ENCODE data around the gene PLAAT4. TPM values are rescaled to one million over a fixed set of nuclear protein-coding genes. Genes with fewer than 3 reads are reported as not detected.

PLAAT4 gene, protein sequence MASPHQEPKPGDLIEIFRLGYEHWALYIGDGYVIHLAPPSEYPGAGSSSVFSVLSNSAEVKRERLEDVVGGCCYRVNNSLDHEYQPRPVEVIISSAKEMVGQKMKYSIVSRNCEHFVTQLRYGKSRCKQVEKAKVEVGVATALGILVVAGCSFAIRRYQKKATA
- total RNA-seq (2022) (1.2 TPM in 2 replicates), Bru-seq, nascent RNA (percentile 29 among the genes with signal in this experiment), BruChase-seq, experiment 1, labeled RNA remaining after a 2-hour chase (percentile 29 among the genes with signal in this experiment), BruChase-seq, experiment 2, labeled RNA remaining after a 6-hour chase (percentile 27 among the genes with signal in this experiment)
- long read RNA-seq, partial matches to known transcripts = 0 of 1 reads
- long read RNA-seq, other reads (novel, unspliced or antisense) = 0 of 1 reads

DNA sequence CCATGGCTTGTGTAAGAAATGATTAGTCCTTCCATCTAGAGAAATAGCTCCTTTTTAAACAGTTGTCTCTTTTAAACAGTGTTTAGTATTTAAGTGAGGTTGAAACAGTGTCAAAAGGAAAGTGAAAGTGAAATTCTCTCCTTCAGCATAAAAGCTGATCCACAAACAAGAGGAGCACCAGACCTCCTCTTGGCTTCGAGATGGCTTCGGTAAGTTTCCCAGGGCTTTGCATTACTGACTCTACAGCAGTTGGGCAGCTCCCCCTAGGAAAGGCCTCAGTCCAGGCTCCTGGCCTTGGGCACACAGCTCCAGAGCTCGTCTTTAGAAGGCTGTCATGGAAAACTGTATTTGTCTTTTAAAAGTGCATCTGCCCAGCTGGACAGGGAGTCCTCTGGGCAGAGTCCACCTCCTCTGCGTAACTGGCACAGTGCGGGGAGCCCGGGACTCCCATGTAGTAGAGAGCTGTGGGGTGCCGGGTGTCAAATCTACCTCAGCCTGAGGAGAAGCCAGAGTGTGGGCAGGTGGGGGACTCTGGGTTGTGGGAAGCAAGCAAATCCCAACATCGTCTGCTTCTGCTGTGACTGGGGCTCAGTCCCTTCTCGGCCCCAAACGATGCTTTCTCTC is at the start of gene PLAAT4:
PLAAT4 (plus strand) TSS at position 140 of the 624 bp plus-strand sequence; CDS start at position 201, 61 bp downstream.
- Histone ChIP-seq H3K36me3 (ENCODE audit: control insufficient read depth, insufficient read depth, low read length) (no peaks in the 10 kb centered on the region), H3K9me3 (no peaks in the 10 kb centered on the region), H3K27me3 (replicated peaks; ENCODE audit: control insufficient read depth, insufficient read depth, low read length) (no peaks in the 10 kb centered on the region), H3K4me1 (peaks cover 35% of the 10 kb centered on the region), H3K4me3 (ENCODE audit: low read depth, low read length) (no peak within 1 kb of the TSS)
- DNase-seq = no peak
- H3K4me3 Mint-ChIP-seq (ENCODE audit: unreplicated experiment) = no peak within 1 kb of the TSS
- TF ChIP-seq, protein P1, sequence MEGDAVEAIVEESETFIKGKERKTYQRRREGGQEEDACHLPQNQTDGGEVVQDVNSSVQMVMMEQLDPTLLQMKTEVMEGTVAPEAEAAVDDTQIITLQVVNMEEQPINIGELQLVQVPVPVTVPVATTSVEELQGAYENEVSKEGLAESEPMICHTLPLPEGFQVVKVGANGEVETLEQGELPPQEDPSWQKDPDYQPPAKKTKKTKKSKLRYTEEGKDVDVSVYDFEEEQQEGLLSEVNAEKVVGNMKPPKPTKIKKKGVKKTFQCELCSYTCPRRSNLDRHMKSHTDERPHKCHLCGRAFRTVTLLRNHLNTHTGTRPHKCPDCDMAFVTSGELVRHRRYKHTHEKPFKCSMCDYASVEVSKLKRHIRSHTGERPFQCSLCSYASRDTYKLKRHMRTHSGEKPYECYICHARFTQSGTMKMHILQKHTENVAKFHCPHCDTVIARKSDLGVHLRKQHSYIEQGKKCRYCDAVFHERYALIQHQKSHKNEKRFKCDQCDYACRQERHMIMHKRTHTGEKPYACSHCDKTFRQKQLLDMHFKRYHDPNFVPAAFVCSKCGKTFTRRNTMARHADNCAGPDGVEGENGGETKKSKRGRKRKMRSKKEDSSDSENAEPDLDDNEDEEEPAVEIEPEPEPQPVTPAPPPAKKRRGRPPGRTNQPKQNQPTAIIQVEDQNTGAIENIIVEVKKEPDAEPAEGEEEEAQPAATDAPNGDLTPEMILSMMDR (IDR thresholded peaks at IDR 0.05; ENCODE audit: insufficient read depth in 1 of 2, low read depth in 1 of 2, low read length in 1 of 2, severe bottlenecking in 1 of 2, unreplicated experiment in 1 of 2) = no peak
- no peak within 1 kb of the TSS for H3K27ac Mint-ChIP-seq (ENCODE audit: unreplicated experiment)
- intact Hi-C loops (cut with micrococcal nuclease; ENCODE audit: unreplicated experiment) = no loop called here
- no peaks in the 10 kb centered on the region for H3K27me3 Mint-ChIP-seq (ENCODE audit: insufficient read depth, unreplicated experiment)
- no TSS peak for BruUV-seq (replicated peaks)
- peaks cover 23% of the 10 kb centered on the region for H3K4me1 Mint-ChIP-seq (ENCODE audit: low read depth, unreplicated experiment)
- H3K9me3 Mint-ChIP-seq (ENCODE audit: unreplicated experiment) = no peaks in the 10 kb centered on the region
- CTCF ChIA-PET = no interaction called here
- H3K36me3 Mint-ChIP-seq (ENCODE audit: insufficient read depth, unreplicated experiment) = no peaks in the 10 kb centered on the region
- POLR2A ChIA-PET = no interaction called here

DNA sequence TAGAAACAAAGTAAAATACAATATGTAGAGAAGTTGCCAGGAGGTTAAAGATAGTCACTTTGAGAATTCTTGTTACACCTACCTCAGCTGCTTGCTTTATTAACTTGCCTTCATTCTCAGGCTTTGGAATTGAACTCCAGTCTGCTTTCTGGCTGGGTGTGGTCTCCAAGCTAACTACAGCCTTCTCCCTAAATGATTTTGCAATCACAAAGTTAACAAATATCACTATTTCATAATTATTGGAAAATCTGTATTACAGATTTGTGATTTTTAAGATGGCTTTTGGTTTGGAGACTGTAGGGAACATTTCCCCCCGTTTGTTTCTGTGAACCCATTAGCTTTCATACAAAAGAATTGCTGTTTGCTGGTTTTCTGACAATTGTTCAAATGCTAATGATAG is 47.8 kb upstream of the PLAAT4 start:
- no peak overlapping the region for H3K4me3 Mint-ChIP-seq (ENCODE audit: unreplicated experiment)
- no peak for DNase-seq
- Histone ChIP-seq H3K4me1 (peaks cover 18% of the 10 kb centered on the region), H3K27me3 (replicated peaks; ENCODE audit: control insufficient read depth, insufficient read depth, low read length) (no peaks in the 10 kb centered on the region), H3K4me3 (ENCODE audit: low read depth, low read length) (no peak overlapping the region), H3K36me3 (ENCODE audit: control insufficient read depth, insufficient read depth, low read length) (peaks cover 1% of the 10 kb centered on the region; the same call in 1 of the 2 replicates), H3K9me3 (peaks cover 15% of the 10 kb centered on the region)
- no TSS peak for BruUV-seq (replicated peaks)
- no peaks in the 10 kb centered on the region for H3K27me3 Mint-ChIP-seq (ENCODE audit: insufficient read depth, unreplicated experiment)
- peaks cover 29% of the 10 kb centered on the region for H3K9me3 Mint-ChIP-seq (ENCODE audit: unreplicated experiment)
- intact Hi-C loops (cut with micrococcal nuclease; ENCODE audit: unreplicated experiment) = no loop called here
- no peak overlapping the region for H3K27ac Mint-ChIP-seq (ENCODE audit: unreplicated experiment)
- peaks cover 8% of the 10 kb centered on the region for H3K4me1 Mint-ChIP-seq (ENCODE audit: low read depth, unreplicated experiment)
- ChIA-PET POLR2A (no interaction called here), CTCF (no interaction called here)
- H3K36me3 Mint-ChIP-seq (ENCODE audit: insufficient read depth, unreplicated experiment) = peaks cover 7% of the 10 kb centered on the region
- TF ChIP-seq, protein P1 (IDR thresholded peaks at IDR 0.05; ENCODE audit: insufficient read depth in 1 of 2, low read depth in 1 of 2, low read length in 1 of 2, severe bottlenecking in 1 of 2, unreplicated experiment in 1 of 2) = no peak

DNA sequence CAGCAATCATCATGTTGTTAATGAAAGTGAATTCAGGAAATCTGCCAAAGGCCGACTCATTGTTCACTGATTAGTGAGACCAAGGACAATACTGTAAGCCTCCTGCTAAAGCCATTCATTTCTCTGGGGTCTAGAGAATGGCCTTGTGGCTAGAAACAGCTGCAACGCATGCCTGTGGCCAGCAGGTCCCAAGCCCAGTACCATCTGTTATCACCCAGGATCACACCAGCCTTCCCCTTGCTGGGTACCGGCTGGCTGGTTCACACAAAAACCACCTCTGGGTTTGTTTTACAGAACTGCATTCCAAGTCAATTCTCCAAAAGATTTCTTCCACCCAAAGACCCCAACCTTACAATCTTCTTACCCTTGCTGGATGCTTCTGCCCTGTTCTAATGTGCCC is 46.7 kb upstream of the PLAAT4 start:
- peaks cover 27% of the 10 kb centered on the region for H3K9me3 Mint-ChIP-seq (ENCODE audit: unreplicated experiment)
- no peaks in the 10 kb centered on the region for H3K27me3 ChIP-seq (replicated peaks; ENCODE audit: control insufficient read depth, insufficient read depth, low read length)
- intact Hi-C loops (cut with micrococcal nuclease; ENCODE audit: unreplicated experiment) = loop anchor here (2.0 to 5.0 kb wide), 2 partner anchors 42 to 133 kb away; no protein-coding TSS in a partner anchor

More for the DNA sequence above, 46.7 kb upstream of the PLAAT4 start:
- H3K4me1 ChIP-seq = peaks cover 18% of the 10 kb centered on the region
- peaks cover 1% of the 10 kb centered on the region; the same call in 1 of the 2 replicates for H3K36me3 ChIP-seq (ENCODE audit: control insufficient read depth, insufficient read depth, low read length)
- TF ChIP-seq, protein P1 (IDR thresholded peaks at IDR 0.05; ENCODE audit: insufficient read depth in 1 of 2, low read depth in 1 of 2, low read length in 1 of 2, severe bottlenecking in 1 of 2, unreplicated experiment in 1 of 2) = no peak
- no peak overlapping the region for H3K4me3 ChIP-seq (ENCODE audit: low read depth, low read length)
- Mint-ChIP-seq H3K4me1 (ENCODE audit: low read depth, unreplicated experiment) (peaks cover 18% of the 10 kb centered on the region), H3K27me3 (ENCODE audit: insufficient read depth, unreplicated experiment) (no peaks in the 10 kb centered on the region), H3K4me3 (ENCODE audit: unreplicated experiment) (no peak overlapping the region), H3K36me3 (ENCODE audit: insufficient read depth, unreplicated experiment) (peaks cover 7% of the 10 kb centered on the region), H3K27ac (ENCODE audit: unreplicated experiment) (peak overlapping the region; percentile 89)
- POLR2A ChIA-PET = no interaction called here
- CTCF ChIA-PET = no interaction called here
- no TSS peak for BruUV-seq (replicated peaks)
- H3K9me3 ChIP-seq = peaks cover 24% of the 10 kb centered on the region
- no peak for DNase-seq
